Dermis blood vessel endothelial cell (primary cell): ENCODE measurements around the gene SLC25A21. TPM values are rescaled to one million over a fixed set of nuclear protein-coding genes. Genes with fewer than 3 reads are reported as not detected.
"Not testable (repeated sequence)": the region's sequence is repeated elsewhere in the genome, so short reads cannot be mapped to it uniquely, and the experiment has no call there.

Experiments
- DNase-seq: peaks from one replicate; pipeline ENCODE4 v3.0.0; 2010
- total RNA-seq: library from RNA; depleted of rRNA; stranded (reverse); fragments of >200 nt; gene quantifications from 2 replicates; pipeline ENCODE4 v1.2.3, GENCODE V29; 2014

Gene SLC25A21
- total RNA-seq, 1 donor from 2014 or later = 9.7 TPM

GRCh38 chr14:36938678-36939077, 233.7 kb downstream of the SLC25A21 start:
- no peak for DNase-seq

GRCh38 chr14:36935976-36936678, 236.3 kb downstream of the SLC25A21 start:
- DNase-seq = no peak

- no peak for DNase-seq
These were observed 238.1 kb downstream of the SLC25A21 start for GRCh38 chr14:36934304-36934703.

- no peak for DNase-seq
These were observed 240.6 kb downstream of the SLC25A21 start for GRCh38 chr14:36931791-36932190.

- DNase-seq = no peak
These were observed 244.0 kb downstream of the SLC25A21 start for GRCh38 chr14:36928432-36928831.

GRCh38 chr14:36925094-36925493, 247.3 kb downstream of the SLC25A21 start:
- DNase-seq = no peak

- DNase-seq = no peak
These were observed 255.7 kb downstream of the SLC25A21 start for GRCh38 chr14:36916668-36917067.

- no peak for DNase-seq
These were observed 257.3 kb downstream of the SLC25A21 start for GRCh38 chr14:36915081-36915480.

GRCh38 chr14:36910578-36910977, 261.8 kb downstream of the SLC25A21 start:
- DNase-seq = no peak

GRCh38 chr14:36905272-36905888, 267.0 kb downstream of the SLC25A21 start:
- DNase-seq = no peak

GRCh38 chr14:36901861-36902260, 270.5 kb downstream of the SLC25A21 start:
- DNase-seq = no peak

GRCh38 chr14:36900846-36901245, 271.6 kb downstream of the SLC25A21 start:
- no peak for DNase-seq

- not testable (repeated sequence) for DNase-seq
These were observed 276.1 kb downstream of the SLC25A21 start for GRCh38 chr14:36896300-36896699.

- no peak for DNase-seq
These were observed 288.4 kb downstream of the SLC25A21 start for GRCh38 chr14:36884049-36884448.

- DNase-seq = no peak
These were observed 292.1 kb downstream of the SLC25A21 start for GRCh38 chr14:36880276-36880675.

GRCh38 chr14:36879558-36879957, 292.8 kb downstream of the SLC25A21 start:
- no peak for DNase-seq

- DNase-seq = no peak
These were observed 297.8 kb downstream of the SLC25A21 start for GRCh38 chr14:36874396-36875138.

- no peak for DNase-seq
These were observed 301.6 kb downstream of the SLC25A21 start for GRCh38 chr14:36870776-36871175.

GRCh38 chr14:36869125-36869524, 303.3 kb downstream of the SLC25A21 start:
- DNase-seq = no peak

- no peak for DNase-seq
These were observed 305.5 kb downstream of the SLC25A21 start for GRCh38 chr14:36866867-36867266.

- no peak for DNase-seq
These were observed 309.1 kb downstream of the SLC25A21 start for GRCh38 chr14:36863271-36863670.

- not testable (repeated sequence) for DNase-seq
These were observed 310.2 kb downstream of the SLC25A21 start for GRCh38 chr14:36862237-36862636.

GRCh38 chr14:36860831-36861230, 311.6 kb downstream of the SLC25A21 start:
- DNase-seq = no peak

GRCh38 chr14:36859119-36859518, 313.3 kb downstream of the SLC25A21 start:
- no peak for DNase-seq
